ENCODE measurements around the gene NEK4. TPM values are rescaled to one million over a fixed set of nuclear protein-coding genes. Genes with fewer than 3 reads are reported as not detected.

Gene NEK4
- polyA plus RNA-seq, 1 donor (not counting 4 experiments of a cell fraction or from before 2014, with no cell fraction given): 13.6 TPM

DNA sequence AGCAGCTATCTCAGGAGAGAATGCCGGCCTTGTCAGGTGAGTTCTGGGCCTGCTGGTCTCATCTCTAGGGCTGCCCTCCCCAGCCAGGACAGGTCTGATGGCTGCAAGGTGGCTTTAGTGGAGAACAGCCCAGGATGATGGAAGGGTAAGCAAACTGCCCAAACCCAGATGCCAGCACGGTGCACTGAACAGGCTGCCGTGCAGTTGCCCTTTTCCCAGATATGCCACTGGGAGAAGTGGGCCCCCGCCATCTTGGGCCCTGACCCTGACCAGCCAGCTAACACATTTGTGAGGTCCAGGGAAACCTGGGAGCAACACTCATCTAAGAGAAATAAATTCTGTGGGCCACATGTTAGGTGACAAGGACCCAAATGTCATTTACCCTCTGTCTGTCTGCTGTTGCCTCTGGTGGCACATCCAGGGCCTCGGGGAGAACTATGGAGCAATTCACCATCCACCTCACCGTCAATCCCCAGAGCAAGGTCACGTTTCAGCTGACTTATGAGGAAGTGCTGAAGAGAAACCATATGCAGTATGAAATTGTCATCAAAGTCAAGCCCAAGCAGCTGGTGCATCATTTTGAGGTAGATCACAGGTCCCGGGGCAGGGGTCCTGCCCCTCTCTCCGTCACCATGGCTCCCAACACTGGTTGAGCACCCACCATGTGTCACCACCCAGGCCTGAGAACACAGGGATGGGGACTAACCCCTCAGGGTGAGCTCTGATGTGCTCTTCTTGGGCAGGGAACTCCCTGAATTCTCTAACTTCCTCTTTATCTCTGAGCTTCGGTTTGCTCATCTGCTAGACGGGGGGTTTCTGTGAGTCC lies 8.5 kb upstream of the NEK4 start:
- Histone ChIP-seq H3K27ac (ENCODE audit: control insufficient read depth, insufficient read depth, low read length) (no peak overlapping the region), H4K20me1 (ENCODE audit: control insufficient read depth, extremely low read depth, insufficient read depth, low read length) (no peaks in the 10 kb centered on the region), H3K27me3 (ENCODE audit: control insufficient read depth, extremely low read depth, insufficient read depth, low read length) (peaks cover 26% of the 10 kb centered on the region), H3K79me2 (ENCODE audit: control insufficient read depth, insufficient read depth, low read length) (no peaks in the 10 kb centered on the region), H3K4me1 (ENCODE audit: control insufficient read depth, extremely low read depth, insufficient read depth, low read length) (no peaks in the 10 kb centered on the region), H3K9me3 (ENCODE audit: control insufficient read depth, low read depth, low read length) (no peaks in the 10 kb centered on the region), H3K4me2 (ENCODE audit: control insufficient read depth, extremely low read depth, insufficient read depth, low read depth, low read length) (no peak overlapping the region), H3K9ac (ENCODE audit: control insufficient read depth, extremely low read depth, insufficient read depth, low read length) (no peak overlapping the region), H3K4me3 (ENCODE audit: control insufficient read depth in 2 of 3, extremely low read depth in 1 of 3, insufficient read depth in 2 of 3, low read depth in 1 of 3, low read length in 3 of 3) (no peak overlapping the region), H3K9me1 (ENCODE audit: control insufficient read depth, extremely low read depth, insufficient read depth, low read length) (no peaks in the 10 kb centered on the region), H2AFZ (ENCODE audit: control insufficient read depth, low read length) (no peak overlapping the region), H3K36me3 (ENCODE audit: control insufficient read depth in 2 of 2, extremely low read depth in 1 of 2, insufficient read depth in 2 of 2, low read length in 2 of 2) (no peaks in the 10 kb centered on the region)
- TF ChIP-seq, protein P1, sequence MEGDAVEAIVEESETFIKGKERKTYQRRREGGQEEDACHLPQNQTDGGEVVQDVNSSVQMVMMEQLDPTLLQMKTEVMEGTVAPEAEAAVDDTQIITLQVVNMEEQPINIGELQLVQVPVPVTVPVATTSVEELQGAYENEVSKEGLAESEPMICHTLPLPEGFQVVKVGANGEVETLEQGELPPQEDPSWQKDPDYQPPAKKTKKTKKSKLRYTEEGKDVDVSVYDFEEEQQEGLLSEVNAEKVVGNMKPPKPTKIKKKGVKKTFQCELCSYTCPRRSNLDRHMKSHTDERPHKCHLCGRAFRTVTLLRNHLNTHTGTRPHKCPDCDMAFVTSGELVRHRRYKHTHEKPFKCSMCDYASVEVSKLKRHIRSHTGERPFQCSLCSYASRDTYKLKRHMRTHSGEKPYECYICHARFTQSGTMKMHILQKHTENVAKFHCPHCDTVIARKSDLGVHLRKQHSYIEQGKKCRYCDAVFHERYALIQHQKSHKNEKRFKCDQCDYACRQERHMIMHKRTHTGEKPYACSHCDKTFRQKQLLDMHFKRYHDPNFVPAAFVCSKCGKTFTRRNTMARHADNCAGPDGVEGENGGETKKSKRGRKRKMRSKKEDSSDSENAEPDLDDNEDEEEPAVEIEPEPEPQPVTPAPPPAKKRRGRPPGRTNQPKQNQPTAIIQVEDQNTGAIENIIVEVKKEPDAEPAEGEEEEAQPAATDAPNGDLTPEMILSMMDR (optimal IDR thresholded peaks at IDR 0.05 in 1 of 3, IDR thresholded peaks at IDR 0.05 in 1 of 3, conservative IDR thresholded peaks at IDR 0.05 in 1 of 3; ENCODE audit: extremely low read depth in 1 of 3, insufficient read depth in 2 of 3, low read length in 3 of 3): no peak
- TF ChIP-seq EZH2 (IDR thresholded peaks at IDR 0.05; ENCODE audit: low read length): no peak
- dilution Hi-C loops (cut with MboI; ENCODE audit: extremely low pct_ligation_motif_present, low sequenced_read_pairs): no loop called here
- no peak for FAIRE-seq
- no peak for DNase-seq (ENCODE audit: low read depth, low spot score)

DNA sequence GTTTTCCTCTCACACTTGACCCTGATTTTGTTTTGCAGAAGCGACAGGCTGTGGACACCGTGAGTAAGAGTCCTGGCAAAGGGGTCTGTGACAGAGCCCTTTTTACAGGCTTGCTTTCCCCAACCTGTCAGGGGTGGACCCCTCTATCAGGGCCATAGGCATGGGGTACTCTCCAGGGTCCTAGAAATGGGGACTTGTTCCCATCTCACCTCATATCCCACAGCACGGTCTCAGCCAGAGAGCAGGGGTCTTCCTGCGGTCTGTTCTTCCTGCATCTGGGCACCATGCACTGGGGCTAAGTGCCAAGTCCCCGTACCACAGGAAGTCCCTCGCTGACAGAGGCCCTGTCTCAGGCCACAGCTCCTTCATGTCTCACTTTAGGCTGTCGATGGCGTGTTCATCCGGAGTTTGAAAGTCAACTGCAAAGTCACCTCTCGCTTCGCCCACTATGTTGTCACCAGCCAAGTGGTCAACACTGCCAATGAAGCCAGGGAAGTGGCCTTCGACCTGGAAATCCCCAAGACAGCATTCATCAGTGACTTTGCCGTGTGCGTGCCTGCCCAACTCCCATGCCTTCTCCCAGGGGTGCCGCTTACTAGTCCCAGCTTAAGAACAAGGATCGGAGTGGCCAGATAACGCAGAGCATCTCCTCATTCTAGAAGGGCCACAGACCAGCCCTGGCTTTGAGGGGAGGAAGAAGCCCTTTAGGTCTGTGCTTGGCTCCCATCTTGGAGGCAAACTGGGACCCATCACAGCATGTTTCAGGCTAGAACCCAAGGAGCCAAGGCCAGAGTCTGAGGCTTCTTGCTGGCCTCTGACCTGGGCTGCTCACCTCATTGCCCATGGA lies 7.4 kb upstream of the NEK4 start:
- DNase-seq (ENCODE audit: low read depth, low spot score): no peak
- Histone ChIP-seq H3K9ac (ENCODE audit: control insufficient read depth, extremely low read depth, insufficient read depth, low read length) (no peak overlapping the region), H3K4me2 (ENCODE audit: control insufficient read depth, extremely low read depth, insufficient read depth, low read depth, low read length) (no peak overlapping the region), H3K27me3 (ENCODE audit: control insufficient read depth, extremely low read depth, insufficient read depth, low read length) (peaks cover 21% of the 10 kb centered on the region), H2AFZ (ENCODE audit: control insufficient read depth, low read length) (no peak overlapping the region), H3K4me1 (ENCODE audit: control insufficient read depth, extremely low read depth, insufficient read depth, low read length) (no peaks in the 10 kb centered on the region), H4K20me1 (ENCODE audit: control insufficient read depth, extremely low read depth, insufficient read depth, low read length) (no peaks in the 10 kb centered on the region), H3K9me3 (ENCODE audit: control insufficient read depth, low read depth, low read length) (no peaks in the 10 kb centered on the region), H3K4me3 (ENCODE audit: control insufficient read depth in 2 of 3, extremely low read depth in 1 of 3, insufficient read depth in 2 of 3, low read depth in 1 of 3, low read length in 3 of 3) (no peak overlapping the region), H3K36me3 (ENCODE audit: control insufficient read depth in 2 of 2, extremely low read depth in 1 of 2, insufficient read depth in 2 of 2, low read length in 2 of 2) (no peaks in the 10 kb centered on the region), H3K79me2 (ENCODE audit: control insufficient read depth, insufficient read depth, low read length) (no peaks in the 10 kb centered on the region), H3K9me1 (ENCODE audit: control insufficient read depth, extremely low read depth, insufficient read depth, low read length) (no peaks in the 10 kb centered on the region), H3K27ac (ENCODE audit: control insufficient read depth, insufficient read depth, low read length) (no peak overlapping the region)
- TF ChIP-seq EZH2 (IDR thresholded peaks at IDR 0.05; ENCODE audit: low read length): no peak
- TF ChIP-seq, protein P1 (optimal IDR thresholded peaks at IDR 0.05 in 1 of 3, IDR thresholded peaks at IDR 0.05 in 1 of 3, conservative IDR thresholded peaks at IDR 0.05 in 1 of 3; ENCODE audit: extremely low read depth in 1 of 3, insufficient read depth in 2 of 3, low read length in 3 of 3): no peak
- dilution Hi-C loops (cut with MboI; ENCODE audit: extremely low pct_ligation_motif_present, low sequenced_read_pairs): no loop called here
- no peak for FAIRE-seq
